Measurements from ENCODE around the gene ENTPD2.
"Not testable (repeated sequence)": the region's sequence is repeated elsewhere in the genome, so short reads cannot be mapped to it uniquely, and the experiment has no call there.

Gene ENTPD2

GRCh38 chr9:137065336-137065967 is 11.6 kb upstream of the ENTPD2 start:
- Histone ChIP-seq H3K36me3 (replicated peaks) (no peaks in the 10 kb centered on the region), H3K27ac (no peak overlapping the region), H3K4me3 (ENCODE audit: low read depth, low read length) (no peak overlapping the region), H3K27me3 (replicated peaks) (no peaks in the 10 kb centered on the region)
- TF ChIP-seq CTCF (IDR thresholded peaks at IDR 0.05; ENCODE audit: low read depth, low read length, missing control alignments): no peak
- in situ Hi-C loops (cut with HindIII; ENCODE audit: low pct_ligation_motif_present, low sequenced_read_pairs): no loop called here
- no peak for DNase-seq

- Histone ChIP-seq H3K36me3 (replicated peaks) (no peaks in the 10 kb centered on the region), H3K4me3 (ENCODE audit: low read depth, low read length) (no peak overlapping the region), H3K27me3 (replicated peaks) (no peaks in the 10 kb centered on the region), H3K27ac (no peak overlapping the region)
- TF ChIP-seq CTCF (IDR thresholded peaks at IDR 0.05; ENCODE audit: low read depth, low read length, missing control alignments): no peak
- in situ Hi-C loops (cut with HindIII; ENCODE audit: low pct_ligation_motif_present, low sequenced_read_pairs): no loop called here
- no peak for DNase-seq
Observed at GRCh38 chr9:137064880-137065164, 11.0 kb upstream of the ENTPD2 start.

- in situ Hi-C loops (cut with HindIII; ENCODE audit: low pct_ligation_motif_present, low sequenced_read_pairs): no loop called here
- H3K4me3 ChIP-seq (ENCODE audit: low read depth, low read length): no peak overlapping the region
- H3K27me3 ChIP-seq (replicated peaks): no peaks in the 10 kb centered on the region
- peak; percentile 95 for TF ChIP-seq CTCF (IDR thresholded peaks at IDR 0.05; ENCODE audit: low read depth, low read length, missing control alignments)
- H3K36me3 ChIP-seq (replicated peaks): no peaks in the 10 kb centered on the region
- no peak for DNase-seq
- H3K27ac ChIP-seq: no peak overlapping the region
Observed at GRCh38 chr9:137064027-137064879, 10.4 kb upstream of the ENTPD2 start.

GRCh38 chr9:137063311-137064026 is 9.6 kb upstream of the ENTPD2 start:
- no peak overlapping the region for H3K4me3 ChIP-seq (ENCODE audit: low read depth, low read length)
- in situ Hi-C loops (cut with HindIII; ENCODE audit: low pct_ligation_motif_present, low sequenced_read_pairs): no loop called here
- no peaks in the 10 kb centered on the region for H3K27me3 ChIP-seq (replicated peaks)
- no peak for DNase-seq
- H3K36me3 ChIP-seq (replicated peaks): no peaks in the 10 kb centered on the region
- TF ChIP-seq CTCF (IDR thresholded peaks at IDR 0.05; ENCODE audit: low read depth, low read length, missing control alignments): no peak
- H3K27ac ChIP-seq: no peak overlapping the region

GRCh38 chr9:137062798-137063197 is 8.9 kb upstream of the ENTPD2 start:
- H3K4me3 ChIP-seq (ENCODE audit: low read depth, low read length); in situ Hi-C loops (cut with HindIII; ENCODE audit: low pct_ligation_motif_present, low sequenced_read_pairs); H3K36me3 ChIP-seq (replicated peaks); DNase-seq; H3K27ac ChIP-seq; H3K27me3 ChIP-seq (replicated peaks): not testable (repeated sequence)

GRCh38 chr9:137062384-137062783 is 8.5 kb upstream of the ENTPD2 start:
- H3K36me3 ChIP-seq (replicated peaks): no peaks in the 10 kb centered on the region
- no peaks in the 10 kb centered on the region for H3K27me3 ChIP-seq (replicated peaks)
- in situ Hi-C loops (cut with HindIII; ENCODE audit: low pct_ligation_motif_present, low sequenced_read_pairs): no loop called here
- H3K4me3 ChIP-seq (ENCODE audit: low read depth, low read length): no peak overlapping the region
- DNase-seq: no peak
- TF ChIP-seq CTCF (IDR thresholded peaks at IDR 0.05; ENCODE audit: low read depth, low read length, missing control alignments): no peak
- H3K27ac ChIP-seq: no peak overlapping the region

Measured in brain microvascular endothelial cell (primary cell).